Mucosa of descending colon (tissue), 3 donors: ENCODE results near the gene ARHGEF3. TPM values are rescaled to one million over a fixed set of nuclear protein-coding genes. Genes with fewer than 3 reads are reported as not detected.
A peak's percentile ranks its signal among the peaks of the same experiment; 100 is the strongest.

Experiments
- ATAC-seq: fragments of 200-7000 bp; cut with Tn5 transposase; one replicate; pipeline ENCODE4 v1.9.1; 2020; ENCODE audit warnings: mild to moderate bottlenecking, moderate library complexity
- DNase-seq, 3 donors: peaks; one replicate each; pipeline ENCODE4 v3.0.0-alpha.2; 2020
- H3K36me3 ChIP-seq: fragments of 200-600 bp; one replicate; pipeline ENCODE4 v1.8.0; 2021; ENCODE audit warnings: low read depth, mild to moderate bottlenecking
- H3K4me1 ChIP-seq: fragments of 200-600 bp; one replicate; pipeline ENCODE4 v1.8.0; 2021; ENCODE audit warnings: low read depth, mild to moderate bottlenecking
- H3K4me3 ChIP-seq: fragments of 200-600 bp; one replicate; pipeline ENCODE4 v1.8.0; 2021; ENCODE audit warnings: mild to moderate bottlenecking
- H3K9me3 ChIP-seq: fragments of 200-600 bp; one replicate; pipeline ENCODE4 v1.8.0; 2021; ENCODE audit warnings: mild to moderate bottlenecking
- intact Hi-C, 2 donors: fragments of 100-400 bp; cut with DNase I in 1 of 2; cut with micrococcal nuclease in 1 of 2; formaldehyde crosslinking; loops; one replicate each; pipeline versions ENCODE4 v1.11.0 to v1.11.1; 2022; cut with DNase I, micrococcal nuclease
- total RNA-seq, 3 donors: library from RNA; stranded (reverse); fragmentation: NEBNext Ultra II Directional in 2 of 3; extraction: Animal tissue kit (Norgen Biotek cat#: 25700) in 2 of 3; gene quantifications; one replicate each; pipeline versions ENCODE4 v1.2.1 to v1.2.4, GENCODE V29; 2021 to 2023
- TF ChIP-seq, protein P1 (sequence below): fragments of 200-600 bp; IDR thresholded peaks from one replicate; pipeline ENCODE4 v1.8.0; 2022; ENCODE audit warnings: antibody characterized with exemption, mild to moderate bottlenecking
- donor health status: DM: no; HTN: no; CAD: no; lungs with moderate emphysema.
- donor health status: DM: no; HTN: no; CAD: no.
- donor health status: DM: no; HTN: yes; CAD: no.

ARHGEF3 gene
- total RNA-seq, 3 donors from 2014 or later, result 10.1 to 34.5 (median 15.5) TPM

GRCh38 chr3:56691165-56692000, 110.4 kb downstream of the ARHGEF3 start:
- H3K9me3 ChIP-seq, result no peaks in the 10 kb centered on the region
- H3K4me1 ChIP-seq, result no peaks in the 10 kb centered on the region
- DNase-seq (no peak), ATAC-seq (no peak)
- H3K36me3 ChIP-seq, result no peaks in the 10 kb centered on the region
- no peak overlapping the region for H3K4me3 ChIP-seq
- TF ChIP-seq, protein P1, sequence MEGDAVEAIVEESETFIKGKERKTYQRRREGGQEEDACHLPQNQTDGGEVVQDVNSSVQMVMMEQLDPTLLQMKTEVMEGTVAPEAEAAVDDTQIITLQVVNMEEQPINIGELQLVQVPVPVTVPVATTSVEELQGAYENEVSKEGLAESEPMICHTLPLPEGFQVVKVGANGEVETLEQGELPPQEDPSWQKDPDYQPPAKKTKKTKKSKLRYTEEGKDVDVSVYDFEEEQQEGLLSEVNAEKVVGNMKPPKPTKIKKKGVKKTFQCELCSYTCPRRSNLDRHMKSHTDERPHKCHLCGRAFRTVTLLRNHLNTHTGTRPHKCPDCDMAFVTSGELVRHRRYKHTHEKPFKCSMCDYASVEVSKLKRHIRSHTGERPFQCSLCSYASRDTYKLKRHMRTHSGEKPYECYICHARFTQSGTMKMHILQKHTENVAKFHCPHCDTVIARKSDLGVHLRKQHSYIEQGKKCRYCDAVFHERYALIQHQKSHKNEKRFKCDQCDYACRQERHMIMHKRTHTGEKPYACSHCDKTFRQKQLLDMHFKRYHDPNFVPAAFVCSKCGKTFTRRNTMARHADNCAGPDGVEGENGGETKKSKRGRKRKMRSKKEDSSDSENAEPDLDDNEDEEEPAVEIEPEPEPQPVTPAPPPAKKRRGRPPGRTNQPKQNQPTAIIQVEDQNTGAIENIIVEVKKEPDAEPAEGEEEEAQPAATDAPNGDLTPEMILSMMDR, result no peak
- intact Hi-C loops, result no loop called here

DNA sequence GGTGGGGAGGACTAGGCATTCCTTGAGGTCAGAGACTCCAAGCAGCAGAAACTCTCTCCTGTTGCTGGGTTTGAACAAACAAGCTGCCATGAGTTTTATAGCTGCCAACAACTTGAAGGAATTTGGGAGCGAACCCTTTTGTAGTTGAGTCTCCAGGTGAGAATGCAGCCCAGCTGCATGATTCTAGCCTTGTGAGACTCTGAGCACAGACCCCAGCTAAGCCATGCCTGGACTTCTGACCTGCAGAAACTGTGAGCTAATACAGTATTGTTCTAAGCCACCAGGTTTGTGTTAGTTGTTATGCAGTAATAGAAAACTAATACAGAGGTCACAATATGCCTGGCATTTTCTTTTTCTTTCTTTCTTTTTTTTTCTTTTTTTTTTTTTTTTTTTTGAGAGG, 112.4 kb downstream of the ARHGEF3 start:
- intact Hi-C loops, result loop anchor here in 1 of 2 donors (10.0 kb wide), 1 partner anchor 55 kb away; no protein-coding TSS in a partner anchor
- no peak for ATAC-seq
- no peaks in the 10 kb centered on the region for H3K9me3 ChIP-seq
- DNase-seq, result no peak
- H3K4me3 ChIP-seq, result no peak overlapping the region
- H3K36me3 ChIP-seq, result no peaks in the 10 kb centered on the region
- TF ChIP-seq, protein P1, result no peak
- no peaks in the 10 kb centered on the region for H3K4me1 ChIP-seq

DNA sequence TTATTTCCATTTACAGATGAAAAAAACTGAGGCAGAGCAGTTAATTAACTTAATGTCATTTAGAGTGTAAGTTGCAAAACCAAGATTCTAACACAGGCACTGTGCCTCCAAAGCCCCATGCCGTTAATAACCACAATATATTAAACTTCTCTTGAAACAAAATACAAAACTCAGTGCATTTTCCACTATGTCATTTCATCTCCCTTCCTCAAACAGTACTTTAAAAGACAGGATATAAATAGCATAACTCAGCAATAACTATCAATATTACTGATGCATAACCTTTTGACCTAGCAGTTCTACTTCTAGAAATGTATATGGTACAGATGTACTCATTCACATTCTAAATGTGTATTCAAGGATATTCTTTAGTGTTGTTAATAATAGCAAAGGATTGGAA, 113.6 kb downstream of the ARHGEF3 start:
- TF ChIP-seq, protein P1, result no peak
- H3K9me3 ChIP-seq, result no peaks in the 10 kb centered on the region
- no peak for DNase-seq

DNA sequence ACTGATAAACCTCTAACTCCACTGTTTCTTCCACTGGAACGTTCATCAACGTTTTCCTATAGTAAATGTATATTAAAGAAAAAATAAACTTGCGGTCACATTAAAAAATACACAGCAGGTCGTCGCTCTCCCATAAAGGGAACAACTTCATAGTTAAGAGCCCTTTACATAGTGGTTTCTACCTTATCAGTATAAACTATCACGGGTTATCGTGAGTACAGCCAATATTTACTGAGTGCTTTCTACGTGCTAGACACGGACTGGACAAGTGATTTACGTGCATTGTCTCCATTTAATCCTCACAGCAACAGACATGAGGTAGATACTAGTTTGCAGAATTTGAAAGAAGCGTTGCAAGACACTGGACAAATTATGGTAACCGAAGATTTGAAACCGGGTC, 117.7 kb downstream of the ARHGEF3 start:
- TF ChIP-seq, protein P1, result no peak
- ATAC-seq (no peak), DNase-seq (no peak)
- Histone ChIP-seq H3K4me3 (no peak overlapping the region), H3K9me3 (no peaks in the 10 kb centered on the region), H3K4me1 (peaks cover 12% of the 10 kb centered on the region), H3K36me3 (no peaks in the 10 kb centered on the region)
- intact Hi-C loops, result loop anchor here in 1 of 2 donors (10.0 kb wide), 1 partner anchor 49 kb away; no protein-coding TSS in a partner anchor

More for the DNA sequence above, 113.6 kb downstream of the ARHGEF3 start:
- Histone ChIP-seq H3K4me1 (no peaks in the 10 kb centered on the region), H3K36me3 (no peaks in the 10 kb centered on the region), H3K4me3 (no peak overlapping the region)
- intact Hi-C loops, result loop anchor here in 1 of 2 donors (10.0 kb wide), 1 partner anchor 53 kb away; no protein-coding TSS in a partner anchor
- ATAC-seq, result no peak

- intact Hi-C loops, result loop anchor here in 1 of 2 donors (10.0 kb wide), 1 partner anchor 48 kb away; no protein-coding TSS in a partner anchor
Observed at GRCh38 chr3:56683122-56683817, 118.5 kb downstream of the ARHGEF3 start, which contains the start of gene TASOR. TSS of gene TASOR (minus strand) at chr3:56683265. CDS start at chr3:56683006, 259 bp downstream.

More at GRCh38 chr3:56683122-56683817, 118.5 kb downstream of the ARHGEF3 start, which contains the start of gene TASOR:
- DNase-seq (peak; percentile 85 to 92 (median 91)), ATAC-seq (peak; percentile 98)
- TF ChIP-seq, protein P1, result no peak
- H3K4me1 ChIP-seq, result peaks cover 12% of the 10 kb centered on the region
- peak within 1 kb of the TSS; percentile 90 for H3K4me3 ChIP-seq
- H3K36me3 ChIP-seq, result no peaks in the 10 kb centered on the region
- H3K9me3 ChIP-seq, result no peaks in the 10 kb centered on the region
